SH-SY5Y (cell line): Measurements from ENCODE around the gene GUK1.

ENCODE experiments used
- GATA2 ChIP-seq: IDR thresholded peaks from 2 replicates; pipeline ENCODE4 v1.6.1; 2011; ENCODE audit warnings: mild to moderate bottlenecking, low read depth, low read length
- GATA3 ChIP-seq: IDR thresholded peaks from 2 replicates; pipeline ENCODE4 v1.6.1; 2011; ENCODE audit warnings: low read depth, mild to moderate bottlenecking, low read length, moderate library complexity

GRCh38 chr1:228144193-228144992, 4.3 kb downstream of the GUK1 start:
- TF ChIP-seq GATA2 (no peak), GATA3 (no peak)
